Upper lobe of right lung (tissue), 1 donor: ENCODE measurements around the gene ALG12. TPM values are rescaled to one million over a fixed set of nuclear protein-coding genes. Genes with fewer than 3 reads are reported as not detected.
A peak's percentile ranks its signal among the peaks of the same experiment; 100 is the strongest.

Experiments
- ATAC-seq: fragments of 200-7000 bp; cut with Tn5 transposase; one replicate; pipeline ENCODE4 v1.9.1; 2020; ENCODE audit warnings: mild to moderate bottlenecking, moderate library complexity
- DNase-seq: peaks from one replicate; pipeline ENCODE4 v3.0.0-alpha.2; 2020
- H3K27ac ChIP-seq: fragments of 200-600 bp; one replicate; pipeline ENCODE4 v1.8.0; 2022
- H3K27me3 ChIP-seq: fragments of 200-600 bp; one replicate; pipeline ENCODE4 v1.8.0; 2022; ENCODE audit warnings: mild to moderate bottlenecking
- H3K36me3 ChIP-seq: fragments of 200-600 bp; one replicate; pipeline ENCODE4 v1.8.0; 2022
- H3K4me1 ChIP-seq: fragments of 200-600 bp; one replicate; pipeline ENCODE4 v1.8.0; 2022
- H3K4me3 ChIP-seq: fragments of 200-600 bp; one replicate; pipeline ENCODE4 v1.8.0; 2022; ENCODE audit warnings: mild to moderate bottlenecking
- H3K9me3 ChIP-seq: fragments of 200-600 bp; one replicate; pipeline ENCODE4 v1.8.0; 2022
- intact Hi-C: fragments of 100-400 bp; cut with DNase I; formaldehyde crosslinking; loops from one replicate; pipeline ENCODE4 v1.11.0; 2022
- total RNA-seq: library from RNA; stranded (reverse); fragmentation: NEBNext Ultra II Directional; extraction: Animal tissue kit (Norgen Biotek cat#: 25700); gene quantifications from one replicate; pipeline ENCODE4 v1.2.1, GENCODE V29; 2021
- TF ChIP-seq, protein P1 (sequence below): fragments of 200-600 bp; IDR thresholded peaks from one replicate; pipeline ENCODE4 v1.8.0; 2022; ENCODE audit warnings: antibody characterized with exemption
- donor health status: DM: no; HTN: yes; CAD: no; lungs with severe emphysema.

Gene ALG12
- total RNA-seq, 1 donor from 2014 or later: 28.1 TPM

DNA sequence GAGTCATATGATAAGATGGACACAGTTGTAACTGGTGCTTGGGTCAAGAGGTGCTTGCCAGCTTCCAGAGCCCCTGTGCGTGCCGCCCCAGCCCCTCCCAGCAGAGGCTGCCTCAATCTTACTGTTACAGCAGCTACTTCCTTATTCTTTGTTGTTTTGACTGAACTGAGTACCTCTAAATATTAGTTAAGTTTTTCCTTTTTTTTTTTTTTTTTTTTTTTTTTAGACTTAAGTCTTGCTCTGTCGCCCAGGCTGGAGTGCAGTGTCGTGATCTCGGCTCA lies 55.8 kb downstream of the ALG12 start:
- H3K27ac ChIP-seq: no peak overlapping the region
- H3K9me3 ChIP-seq: peaks cover 11% of the 10 kb centered on the region
- TF ChIP-seq, protein P1, sequence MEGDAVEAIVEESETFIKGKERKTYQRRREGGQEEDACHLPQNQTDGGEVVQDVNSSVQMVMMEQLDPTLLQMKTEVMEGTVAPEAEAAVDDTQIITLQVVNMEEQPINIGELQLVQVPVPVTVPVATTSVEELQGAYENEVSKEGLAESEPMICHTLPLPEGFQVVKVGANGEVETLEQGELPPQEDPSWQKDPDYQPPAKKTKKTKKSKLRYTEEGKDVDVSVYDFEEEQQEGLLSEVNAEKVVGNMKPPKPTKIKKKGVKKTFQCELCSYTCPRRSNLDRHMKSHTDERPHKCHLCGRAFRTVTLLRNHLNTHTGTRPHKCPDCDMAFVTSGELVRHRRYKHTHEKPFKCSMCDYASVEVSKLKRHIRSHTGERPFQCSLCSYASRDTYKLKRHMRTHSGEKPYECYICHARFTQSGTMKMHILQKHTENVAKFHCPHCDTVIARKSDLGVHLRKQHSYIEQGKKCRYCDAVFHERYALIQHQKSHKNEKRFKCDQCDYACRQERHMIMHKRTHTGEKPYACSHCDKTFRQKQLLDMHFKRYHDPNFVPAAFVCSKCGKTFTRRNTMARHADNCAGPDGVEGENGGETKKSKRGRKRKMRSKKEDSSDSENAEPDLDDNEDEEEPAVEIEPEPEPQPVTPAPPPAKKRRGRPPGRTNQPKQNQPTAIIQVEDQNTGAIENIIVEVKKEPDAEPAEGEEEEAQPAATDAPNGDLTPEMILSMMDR: no peak
- peaks cover 10% of the 10 kb centered on the region for H3K4me1 ChIP-seq
- ATAC-seq (peak; percentile 83), DNase-seq (peak; percentile 68)
- H3K36me3 ChIP-seq: no peaks in the 10 kb centered on the region
- no peak overlapping the region for H3K4me3 ChIP-seq
- intact Hi-C loops: no loop called here
- H3K27me3 ChIP-seq: no peaks in the 10 kb centered on the region

DNA sequence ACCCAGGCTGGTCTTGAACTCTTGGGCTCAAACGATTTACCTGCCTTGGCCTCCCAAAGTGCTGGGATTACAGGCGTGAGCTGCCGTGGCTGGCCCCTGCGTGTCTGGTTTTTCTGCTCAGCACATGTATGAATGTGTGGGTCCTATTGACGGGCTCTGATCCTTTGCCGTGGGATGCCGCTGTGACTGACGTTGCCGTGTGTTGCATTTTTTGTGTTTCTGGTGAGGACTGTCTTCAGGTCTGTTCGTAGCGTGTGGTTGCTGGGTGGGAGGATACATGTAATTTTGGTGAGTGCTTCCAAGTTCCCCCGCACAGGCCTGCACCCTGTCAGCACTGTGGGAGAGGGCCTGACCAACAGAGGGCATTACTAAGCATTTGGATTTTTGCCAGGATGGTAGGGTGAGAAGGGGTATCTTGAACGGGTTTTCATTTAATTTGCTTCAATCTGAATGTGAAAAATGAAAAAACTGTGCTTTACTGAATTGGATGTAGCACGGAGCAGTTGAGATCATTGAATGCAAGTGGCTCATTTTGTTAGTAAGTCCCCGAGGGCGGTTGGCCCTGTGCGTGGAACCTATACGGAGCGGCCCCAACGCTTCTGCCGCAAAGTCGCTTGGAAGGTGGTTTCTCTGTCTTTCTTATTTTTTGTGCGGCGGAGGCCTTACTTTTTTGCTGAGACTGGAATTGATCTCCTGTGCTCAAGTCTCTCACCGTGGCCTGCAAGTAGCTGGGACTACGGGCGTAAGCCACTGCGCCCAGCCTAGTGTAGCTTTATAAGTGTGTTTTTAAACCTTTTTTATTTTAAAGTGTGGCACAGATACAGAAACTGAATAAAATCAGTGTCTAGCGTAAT lies 56.4 kb downstream of the ALG12 start:
- intact Hi-C loops: no loop called here
- DNase-seq (peak; percentile 40), ATAC-seq (no peak)
- H3K27ac ChIP-seq: no peak overlapping the region
- H3K36me3 ChIP-seq: no peaks in the 10 kb centered on the region
- no peaks in the 10 kb centered on the region for H3K27me3 ChIP-seq
- H3K4me3 ChIP-seq: no peak overlapping the region
- H3K4me1 ChIP-seq: peaks cover 10% of the 10 kb centered on the region
- H3K9me3 ChIP-seq: peaks cover 11% of the 10 kb centered on the region
- TF ChIP-seq, protein P1: no peak

DNA sequence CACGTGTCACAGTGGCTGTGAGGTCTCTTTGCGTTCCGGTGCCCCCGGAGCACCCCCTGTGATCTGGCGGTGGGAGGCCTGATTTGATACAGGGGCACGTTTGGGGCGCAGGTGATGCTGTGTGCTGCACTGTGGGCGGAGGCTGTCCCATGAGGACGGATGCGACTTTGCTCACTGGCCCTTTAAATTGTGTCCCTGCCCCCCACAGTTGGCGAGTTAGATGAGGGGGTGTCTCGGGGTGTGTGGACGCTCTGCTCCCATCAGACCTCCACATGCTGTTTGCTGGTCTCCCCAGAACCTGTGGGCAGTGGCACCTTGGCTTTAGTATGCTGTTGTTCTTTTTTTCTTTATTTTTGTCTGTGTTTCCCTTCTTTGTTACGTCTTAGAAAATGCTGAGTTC lies 59.4 kb downstream of the ALG12 start:
- H3K4me3 ChIP-seq: no peak overlapping the region

DNA sequence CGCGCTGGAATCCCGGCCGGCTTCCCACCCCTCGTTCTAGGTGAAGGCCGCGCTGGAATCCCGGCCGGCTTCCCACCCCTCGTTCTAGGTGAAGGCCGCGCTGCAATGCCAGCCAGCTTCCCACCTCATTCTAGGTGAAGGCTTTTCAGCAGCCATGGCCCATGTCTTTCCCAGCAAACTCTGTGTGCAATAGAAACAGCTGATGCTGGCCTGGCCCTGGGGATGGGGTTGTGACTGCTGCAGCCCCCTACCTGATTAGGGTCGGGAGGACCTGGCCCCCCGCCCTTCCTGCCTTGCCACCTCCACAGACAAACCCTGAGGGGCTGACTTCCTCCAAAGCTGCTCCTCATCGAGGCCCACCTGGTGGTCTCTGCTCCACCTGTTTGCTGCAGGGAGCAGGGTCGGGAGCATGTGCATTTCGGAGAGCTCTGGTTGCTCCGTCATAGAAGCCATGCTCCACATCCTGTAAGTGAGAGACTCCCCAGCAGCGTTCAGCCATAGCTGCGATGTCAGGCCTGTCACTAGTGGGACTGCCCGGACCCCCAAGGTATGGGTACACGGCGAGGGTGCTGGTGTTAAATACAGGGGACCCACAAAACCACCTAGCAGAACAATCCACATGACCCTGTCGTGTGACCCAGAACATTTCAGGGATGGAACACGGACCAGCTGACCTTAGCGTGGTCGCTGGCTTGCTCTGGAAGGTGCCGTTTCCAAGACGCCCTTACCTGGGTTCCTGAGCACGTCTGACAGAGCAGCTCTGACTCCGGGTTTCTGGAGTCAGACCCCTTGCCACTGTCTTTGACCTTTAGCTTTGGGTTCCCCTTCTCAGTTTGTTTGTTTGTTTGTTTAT lies 61.2 kb downstream of the ALG12 start:
- H3K27ac ChIP-seq: no peak overlapping the region
- no peaks in the 10 kb centered on the region for H3K27me3 ChIP-seq
- TF ChIP-seq, protein P1: no peak
- no peak overlapping the region for H3K4me3 ChIP-seq
- H3K36me3 ChIP-seq: no peaks in the 10 kb centered on the region
- DNase-seq (no peak), ATAC-seq (no peak)
- H3K4me1 ChIP-seq: peaks cover 19% of the 10 kb centered on the region
- H3K9me3 ChIP-seq: no peaks in the 10 kb centered on the region
- intact Hi-C loops: no loop called here

More for the DNA sequence above, 59.4 kb downstream of the ALG12 start:
- Histone ChIP-seq H3K27me3 (no peaks in the 10 kb centered on the region), H3K9me3 (no peaks in the 10 kb centered on the region), H3K4me1 (peaks cover 28% of the 10 kb centered on the region), H3K27ac (no peak overlapping the region), H3K36me3 (no peaks in the 10 kb centered on the region)
- TF ChIP-seq, protein P1: no peak
- ATAC-seq (no peak), DNase-seq (peak; percentile 37)
- intact Hi-C loops: no loop called here

DNA sequence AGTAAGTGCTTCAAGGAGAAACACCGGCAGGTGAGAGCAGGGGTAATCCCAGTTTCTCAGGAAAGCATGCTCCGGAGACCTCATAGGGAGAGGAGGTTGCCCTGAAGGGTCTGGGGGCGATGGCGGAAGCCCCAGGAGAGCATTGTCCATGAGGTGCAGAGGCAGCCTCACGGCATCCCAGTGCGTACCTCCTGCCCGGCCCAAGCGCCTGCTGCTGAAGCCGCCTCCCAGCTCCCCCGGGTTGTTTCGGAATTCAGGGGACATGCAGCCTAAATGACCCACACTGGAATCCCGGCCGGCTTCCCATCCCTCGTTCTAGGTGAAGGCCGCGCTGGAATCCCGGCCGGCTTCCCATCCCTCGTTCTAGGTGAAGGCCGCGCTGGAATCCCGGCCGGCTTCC lies 61.9 kb downstream of the ALG12 start:
- peaks cover 17% of the 10 kb centered on the region for H3K4me1 ChIP-seq
- H3K36me3 ChIP-seq: no peaks in the 10 kb centered on the region
- peak; percentile 58 for DNase-seq
- no peaks in the 10 kb centered on the region for H3K9me3 ChIP-seq
- TF ChIP-seq, protein P1: no peak
- intact Hi-C loops: no loop called here
- H3K27me3 ChIP-seq: no peaks in the 10 kb centered on the region
- ATAC-seq: no peak
- no peak overlapping the region for H3K27ac ChIP-seq
- H3K4me3 ChIP-seq: no peak overlapping the region
